Osteocyte (in vitro differentiated cells): Measurements from ENCODE around the gene RPL22. TPM values are rescaled to one million over a fixed set of nuclear protein-coding genes. Genes with fewer than 3 reads are reported as not detected.

ENCODE experiments used
- DNase-seq: peaks from one replicate; pipeline ENCODE4 v3.0.0; 2021; ENCODE audit warnings: mixed read lengths; ENCODE audit not compliant: unreplicated experiment; ENCODE audit errors: extremely low spot score
- H3K27ac Mint-ChIP-seq: one replicate; pipeline ENCODE4 v1.8.0; 2021; ENCODE audit warnings: mild to moderate bottlenecking, mixed read lengths; ENCODE audit not compliant: unreplicated experiment
- H3K27me3 Mint-ChIP-seq: one replicate; pipeline ENCODE4 v1.8.0; 2021; ENCODE audit warnings: mixed read lengths; ENCODE audit not compliant: unreplicated experiment
- H3K36me3 Mint-ChIP-seq: one replicate; pipeline ENCODE4 v1.8.0; 2021; ENCODE audit warnings: mixed read lengths; ENCODE audit not compliant: unreplicated experiment
- H3K4me1 Mint-ChIP-seq: one replicate; pipeline ENCODE4 v1.8.0; 2021; ENCODE audit warnings: mixed read lengths; ENCODE audit not compliant: unreplicated experiment
- H3K4me3 Mint-ChIP-seq: one replicate; pipeline ENCODE4 v1.8.0; 2021; ENCODE audit warnings: mild to moderate bottlenecking, moderate library complexity, mixed read lengths; ENCODE audit not compliant: unreplicated experiment
- H3K9me3 Mint-ChIP-seq: one replicate; pipeline ENCODE4 v1.8.0; 2021; ENCODE audit warnings: mixed read lengths; ENCODE audit not compliant: unreplicated experiment
- total RNA-seq: library from RNA; stranded (reverse); gene quantifications from 2 replicates; pipeline ENCODE4 v1.2.1, GENCODE V29; 2021
- TF ChIP-seq, protein P1 (sequence below): fragments of 200-600 bp; sonication (generic); IDR thresholded peaks from 2 replicates; pipeline ENCODE4 v1.5.0; 2021; ENCODE audit warnings: antibody characterized with exemption, mild to moderate bottlenecking, moderate library complexity

The RPL22 gene
- total RNA-seq, 1 donor from 2014 or later, result 373 TPM

GRCh38 chr1:6157132-6157527, 42.3 kb downstream of the RPL22 start:
- Mint-ChIP-seq H3K9me3 (no peaks in the 10 kb centered on the region), H3K27ac (no peak overlapping the region), H3K4me1 (peaks cover 10% of the 10 kb centered on the region), H3K4me3 (no peak overlapping the region), H3K27me3 (peaks cover 11% of the 10 kb centered on the region), H3K36me3 (no peaks in the 10 kb centered on the region)
- no peak for DNase-seq
- TF ChIP-seq, protein P1, sequence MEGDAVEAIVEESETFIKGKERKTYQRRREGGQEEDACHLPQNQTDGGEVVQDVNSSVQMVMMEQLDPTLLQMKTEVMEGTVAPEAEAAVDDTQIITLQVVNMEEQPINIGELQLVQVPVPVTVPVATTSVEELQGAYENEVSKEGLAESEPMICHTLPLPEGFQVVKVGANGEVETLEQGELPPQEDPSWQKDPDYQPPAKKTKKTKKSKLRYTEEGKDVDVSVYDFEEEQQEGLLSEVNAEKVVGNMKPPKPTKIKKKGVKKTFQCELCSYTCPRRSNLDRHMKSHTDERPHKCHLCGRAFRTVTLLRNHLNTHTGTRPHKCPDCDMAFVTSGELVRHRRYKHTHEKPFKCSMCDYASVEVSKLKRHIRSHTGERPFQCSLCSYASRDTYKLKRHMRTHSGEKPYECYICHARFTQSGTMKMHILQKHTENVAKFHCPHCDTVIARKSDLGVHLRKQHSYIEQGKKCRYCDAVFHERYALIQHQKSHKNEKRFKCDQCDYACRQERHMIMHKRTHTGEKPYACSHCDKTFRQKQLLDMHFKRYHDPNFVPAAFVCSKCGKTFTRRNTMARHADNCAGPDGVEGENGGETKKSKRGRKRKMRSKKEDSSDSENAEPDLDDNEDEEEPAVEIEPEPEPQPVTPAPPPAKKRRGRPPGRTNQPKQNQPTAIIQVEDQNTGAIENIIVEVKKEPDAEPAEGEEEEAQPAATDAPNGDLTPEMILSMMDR, result no peak

DNA sequence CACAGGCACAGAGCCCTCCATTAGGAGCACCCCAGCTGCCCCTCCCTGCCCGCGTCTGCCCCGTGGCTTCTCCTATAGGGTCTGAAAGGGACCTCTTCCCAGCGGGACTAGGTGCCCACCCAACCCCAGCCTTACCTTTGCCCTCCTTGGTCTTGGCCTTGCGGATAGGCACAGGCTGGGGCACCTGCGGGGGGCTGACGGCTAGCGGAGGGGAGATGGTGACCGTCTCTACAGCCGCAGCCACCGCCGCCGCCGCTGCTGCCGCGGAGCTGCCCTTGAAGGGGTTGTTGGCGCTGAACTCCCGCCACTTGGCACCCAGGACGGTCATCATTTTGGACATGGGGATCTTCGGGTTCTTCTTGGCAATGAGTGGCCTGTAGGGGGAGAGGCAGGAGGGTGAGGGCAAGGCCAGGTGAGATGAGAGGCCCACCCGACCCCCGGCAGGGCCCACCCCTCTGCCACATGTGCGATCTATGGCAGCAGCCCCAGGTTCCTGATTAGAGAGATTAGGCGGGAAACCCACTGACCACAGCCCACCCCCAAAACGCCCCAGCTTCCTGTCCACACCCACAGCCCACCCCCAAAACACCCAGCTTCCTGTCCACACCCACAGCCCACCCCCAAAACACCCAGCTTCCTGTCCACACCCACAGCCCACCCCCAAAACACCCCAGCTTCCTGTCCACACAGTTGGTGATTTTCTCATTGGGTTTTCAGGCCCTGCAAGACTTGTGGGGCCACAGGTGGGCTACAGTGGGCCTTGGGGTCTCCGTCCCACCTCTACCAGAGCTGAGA, 44.7 kb downstream of the RPL22 start:
- TF ChIP-seq, protein P1, result no peak
- DNase-seq, result no peak
- H3K4me3 Mint-ChIP-seq, result no peak overlapping the region
- no peaks in the 10 kb centered on the region for H3K36me3 Mint-ChIP-seq
- H3K27ac Mint-ChIP-seq, result no peak overlapping the region
- H3K9me3 Mint-ChIP-seq, result no peaks in the 10 kb centered on the region
- H3K4me1 Mint-ChIP-seq, result peaks cover 10% of the 10 kb centered on the region
- peaks cover 10% of the 10 kb centered on the region for H3K27me3 Mint-ChIP-seq

GRCh38 chr1:6152882-6153281, 46.5 kb downstream of the RPL22 start:
- peaks cover 9% of the 10 kb centered on the region for H3K4me1 Mint-ChIP-seq
- no peak overlapping the region for H3K4me3 Mint-ChIP-seq
- no peaks in the 10 kb centered on the region for H3K36me3 Mint-ChIP-seq
- H3K27me3 Mint-ChIP-seq, result peaks cover 10% of the 10 kb centered on the region
- no peak for DNase-seq
- TF ChIP-seq, protein P1, result no peak
- no peaks in the 10 kb centered on the region for H3K9me3 Mint-ChIP-seq
- no peak overlapping the region for H3K27ac Mint-ChIP-seq

DNA sequence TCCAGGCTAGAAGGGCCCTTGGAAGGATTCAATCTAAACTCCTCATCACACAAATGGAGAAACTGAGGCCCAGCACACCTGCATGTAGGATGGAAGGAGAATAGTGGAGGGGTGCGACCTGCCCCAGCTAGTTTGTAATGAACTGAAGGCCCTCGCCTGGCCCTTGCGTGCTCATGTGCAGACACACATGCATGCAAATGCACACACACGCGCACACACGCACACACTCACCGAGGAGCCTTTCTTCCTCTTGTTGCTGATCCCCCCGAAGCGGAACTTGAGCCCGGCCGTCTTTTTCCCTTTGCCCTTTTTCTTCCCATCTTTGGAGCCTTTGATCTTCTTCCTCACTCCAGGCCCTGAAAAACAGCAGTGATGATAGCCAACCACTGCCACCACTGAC, 47.2 kb downstream of the RPL22 start:
- no peak for DNase-seq
- H3K36me3 Mint-ChIP-seq, result no peaks in the 10 kb centered on the region
- TF ChIP-seq, protein P1, result no peak
- peaks cover 10% of the 10 kb centered on the region for H3K27me3 Mint-ChIP-seq
- no peak overlapping the region for H3K4me3 Mint-ChIP-seq
- H3K27ac Mint-ChIP-seq, result no peak overlapping the region
- H3K9me3 Mint-ChIP-seq, result no peaks in the 10 kb centered on the region
- peaks cover 2% of the 10 kb centered on the region for H3K4me1 Mint-ChIP-seq

DNA sequence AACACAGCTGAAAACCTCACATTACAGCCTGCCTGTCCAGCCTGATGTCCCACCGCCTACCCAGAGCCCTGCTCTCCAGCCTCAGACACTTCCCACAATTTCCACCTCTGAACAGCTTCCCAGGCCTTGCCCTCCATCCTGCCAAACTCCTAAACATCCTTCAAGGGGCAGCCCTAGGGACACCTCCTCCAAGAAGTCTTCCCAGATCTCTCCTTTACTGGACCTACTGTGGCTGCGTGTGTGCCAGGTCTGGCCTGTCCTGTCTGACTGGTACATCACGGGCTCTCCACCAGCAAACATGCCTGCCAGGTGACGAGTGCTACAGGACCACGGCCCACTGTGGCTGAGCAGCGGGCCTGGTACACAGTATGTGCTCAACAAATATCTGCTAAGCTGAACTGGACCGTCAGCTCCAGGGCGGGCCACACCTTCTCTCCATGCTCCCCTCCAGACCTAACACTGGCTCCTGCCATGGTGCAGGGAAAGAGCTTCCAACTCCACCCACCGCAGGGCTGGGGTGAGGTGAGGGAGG, 48.0 kb downstream of the RPL22 start:
- H3K36me3 Mint-ChIP-seq, result no peaks in the 10 kb centered on the region
- peaks cover 10% of the 10 kb centered on the region for H3K27me3 Mint-ChIP-seq
- TF ChIP-seq, protein P1, result no peak
- H3K4me1 Mint-ChIP-seq, result peaks cover 2% of the 10 kb centered on the region
- H3K27ac Mint-ChIP-seq, result no peak overlapping the region
- H3K4me3 Mint-ChIP-seq, result no peak overlapping the region
- H3K9me3 Mint-ChIP-seq, result no peaks in the 10 kb centered on the region
- DNase-seq, result no peak
